A549 treated with GW870086 at 1 μM for 4 hours (cell line): Measurements from ENCODE around the gene AARSD1. TPM values are rescaled to one million over a fixed set of nuclear protein-coding genes. Genes with fewer than 3 reads are reported as not detected.

Experiments
- total RNA-seq: library from RNA; stranded (reverse); fragments of 200-300 nt; extraction: Qiagen RNA extraction; gene quantifications from 5 replicates; pipeline ENCODE4 v1.2.3, GENCODE V29; 2022; ENCODE audit warnings: low read depth

Gene AARSD1, protein sequence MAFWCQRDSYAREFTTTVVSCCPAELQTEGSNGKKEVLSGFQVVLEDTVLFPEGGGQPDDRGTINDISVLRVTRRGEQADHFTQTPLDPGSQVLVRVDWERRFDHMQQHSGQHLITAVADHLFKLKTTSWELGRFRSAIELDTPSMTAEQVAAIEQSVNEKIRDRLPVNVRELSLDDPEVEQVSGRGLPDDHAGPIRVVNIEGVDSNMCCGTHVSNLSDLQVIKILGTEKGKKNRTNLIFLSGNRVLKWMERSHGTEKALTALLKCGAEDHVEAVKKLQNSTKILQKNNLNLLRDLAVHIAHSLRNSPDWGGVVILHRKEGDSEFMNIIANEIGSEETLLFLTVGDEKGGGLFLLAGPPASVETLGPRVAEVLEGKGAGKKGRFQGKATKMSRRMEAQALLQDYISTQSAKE
- total RNA-seq = 53.8 to 58.0 TPM (median 57.6 TPM) in 5 replicates

GRCh38 chr17:42964161-42964932, at the start of gene AARSD1:
AARSD1 (minus strand) TSS chr17:42964454; CDS start chr17:42964440, 14 bp downstream.

DNA sequence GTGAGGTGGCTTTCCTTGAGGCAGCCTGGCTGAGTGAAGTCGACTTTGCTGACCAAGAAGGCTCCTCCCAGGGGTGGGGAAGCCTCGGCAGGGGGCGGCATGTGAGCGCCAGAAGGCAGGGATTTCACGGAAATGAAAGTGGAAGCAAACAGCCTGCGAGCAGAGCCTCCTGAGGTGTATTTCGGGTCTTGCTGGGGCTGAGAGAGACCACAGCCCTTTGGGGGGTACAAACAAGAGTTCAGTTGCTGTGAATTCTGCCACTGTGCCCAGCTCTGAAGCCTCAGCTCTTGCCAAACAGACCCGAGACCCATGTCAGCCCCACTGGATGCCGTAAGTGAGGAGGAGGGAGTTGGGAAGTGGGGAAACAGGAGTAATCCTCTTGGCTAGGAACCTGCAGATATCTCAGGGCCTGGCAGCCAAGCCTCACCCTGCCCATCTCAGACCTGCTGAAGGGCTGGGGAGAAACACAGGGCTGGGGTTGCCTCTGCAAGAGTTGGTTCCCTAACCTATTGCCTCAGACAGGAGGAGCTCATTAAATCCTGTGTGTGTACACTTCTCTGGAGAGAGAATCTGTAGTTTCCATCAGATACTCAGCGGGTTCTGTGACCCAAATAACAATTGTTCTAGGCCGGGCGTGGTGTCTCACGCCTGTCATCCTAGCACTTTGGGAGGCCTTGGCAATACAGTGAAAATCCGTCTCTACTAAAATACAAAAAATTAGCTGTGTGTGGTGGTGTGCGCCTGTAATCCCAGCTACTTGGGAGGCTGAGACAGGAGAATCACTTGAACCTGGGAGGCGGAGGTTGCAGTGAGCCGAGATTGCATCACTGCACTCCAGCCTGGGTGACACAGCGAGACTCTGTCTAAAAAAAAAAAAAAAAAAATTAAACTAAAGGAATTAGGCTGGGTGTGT, 42.6 kb upstream of the AARSD1 start, which contains the start of gene IFI35:
IFI35 (plus strand) TSS at position 146 of the 913 bp plus-strand sequence; CDS start at position 310, 164 bp downstream.

GRCh38 chr17:42997984-42998938, 34.0 kb upstream of the AARSD1 start, which contains the start of gene RPL27:
RPL27 (plus strand) TSS chr17:42998419; CDS start chr17:42998751, 332 bp downstream.

GRCh38 chr17:42980274-42980765, 16.1 kb upstream of the AARSD1 start, which contains the start of gene RUNDC1:
RUNDC1 (plus strand) TSS chr17:42980565; CDS start chr17:42980577, 12 bp downstream.

GRCh38 chr17:42979511-42980273, 15.4 kb upstream of the AARSD1 start, which contains the start of gene PTGES3L:
PTGES3L (minus strand) TSS chr17:42980080; CDS start chr17:42980053, 27 bp downstream.

Other genes with a start within 250 kb of the AARSD1 start
- gene EZH1, start 219.4 kb downstream of the AARSD1 start, total RNA-seq = 9.2 to 11.7 TPM (median 10.5 TPM) in 5 replicates
- gene RAMP2, start 203.2 kb downstream of the AARSD1 start, total RNA-seq = 0.65 to 1.7 TPM (median 1.4 TPM) in 5 replicates
- 121 to 129 TPM (median 125 TPM) in 5 replicates for gene VPS25, start 191.0 kb downstream of the AARSD1 start, total RNA-seq
- gene WNK4, start 183.8 kb downstream of the AARSD1 start, total RNA-seq = 0.90 to 1.1 TPM (median 1.0 TPM) in 5 replicates
- 125 to 149 TPM (median 135 TPM) in 5 replicates for gene COA3, start 165.8 kb downstream of the AARSD1 start, total RNA-seq
- 0.05 to 0.08 TPM (median 0.06 TPM) in 3 of 5 replicates, not detected in the others for gene CNTD1, start 165.6 kb downstream of the AARSD1 start, total RNA-seq
- gene BECN1, start 140.2 kb downstream of the AARSD1 start, total RNA-seq = 76.1 to 101 TPM (median 78.7 TPM) in 5 replicates
- gene PSME3, start 131.1 kb downstream of the AARSD1 start, total RNA-seq = 225 to 285 TPM (median 238 TPM) in 5 replicates
- gene AOC2, start 119.9 kb downstream of the AARSD1 start, total RNA-seq = 1.8 to 2.3 TPM (median 1.9 TPM) in 5 replicates
- 1.1 to 2.2 TPM (median 1.4 TPM) in 5 replicates for gene AOC3, start 113.3 kb downstream of the AARSD1 start, total RNA-seq
- gene G6PC1, start 63.7 kb downstream of the AARSD1 start, total RNA-seq = not detected in 5 replicates
- 0.73 to 2.0 TPM (median 1.0 TPM) in 5 replicates for gene PTGES3L, start 15.6 kb upstream of the AARSD1 start, total RNA-seq
- gene RUNDC1, start 16.1 kb upstream of the AARSD1 start, total RNA-seq = 20.6 to 23.0 TPM (median 22.1 TPM) in 5 replicates
- 2,973 to 3,984 TPM (median 3,050 TPM) in 5 replicates for gene RPL27, start 34.0 kb upstream of the AARSD1 start, total RNA-seq
- 18.2 to 21.6 TPM (median 18.9 TPM) in 5 replicates for gene IFI35, start 42.3 kb upstream of the AARSD1 start, total RNA-seq
- 211 to 235 TPM (median 231 TPM) in 5 replicates for gene VAT1, start 57.9 kb upstream of the AARSD1 start, total RNA-seq
- gene RND2, start 60.8 kb upstream of the AARSD1 start, total RNA-seq = 0.07 to 0.29 TPM (median 0.17 TPM) in 5 replicates
- 21.8 to 26.1 TPM (median 23.4 TPM) in 5 replicates for gene BRCA1, start 160.9 kb upstream of the AARSD1 start, total RNA-seq
- 29.1 to 41.6 TPM (median 39.5 TPM) in 5 replicates for gene NBR1, start 206.8 kb upstream of the AARSD1 start, total RNA-seq
- 0.77 to 1.5 TPM (median 0.94 TPM) in 5 replicates for gene TMEM106A, start 247.4 kb upstream of the AARSD1 start, total RNA-seq